GM23338 (cell line): ENCODE results near the gene LRRC3C. TPM values are rescaled to one million over a fixed set of nuclear protein-coding genes. Genes with fewer than 3 reads are reported as not detected.

ENCODE experiments used
- ATAC-seq: fragments of 200-7000 bp; cut with Tn5 transposase; 3 replicates; pipeline ENCODE4 v1.9.1; 2020
- DNase-seq: peaks from one replicate; pipeline ENCODE4 v3.0.0-alpha.2; 2015; ENCODE audit warnings: low spot score
- H2AFZ ChIP-seq: fragments of 200-600 bp; sonication (generic); 2 replicates; pipeline ENCODE4 v1.8.0; 2016; ENCODE audit warnings: antibody characterized with exemption, mild to moderate bottlenecking, moderate library complexity
- H3F3A ChIP-seq: fragments of 200-600 bp; sonication (generic); replicated peaks from 2 replicates; pipeline ENCODE4 v1.8.0; 2017; ENCODE audit warnings: antibody characterized with exemption, mixed run types, low read depth
- H3K27ac ChIP-seq: fragments of 200-600 bp; sonication (generic); 2 replicates; pipeline ENCODE4 v1.6.1; 2016; ENCODE audit warnings: low read depth
- H3K27me3 ChIP-seq: fragments of 200-600 bp; sonication (generic); 2 replicates; pipeline ENCODE4 v1.8.0; 2016; ENCODE audit warnings: mild to moderate bottlenecking, mixed run types, moderate library complexity; ENCODE audit not compliant: insufficient read depth
- H3K36me3 ChIP-seq: fragments of 200-600 bp; sonication (generic); 2 replicates; pipeline ENCODE4 v1.8.0; 2016; ENCODE audit warnings: mild to moderate bottlenecking; ENCODE audit not compliant: insufficient read depth
- H3K4me1 ChIP-seq: fragments of 200-600 bp; sonication (generic); 2 replicates; pipeline ENCODE4 v1.8.0; 2016; ENCODE audit warnings: mild to moderate bottlenecking, moderate library complexity; ENCODE audit not compliant: insufficient read depth
- H3K4me2 ChIP-seq: fragments of 200-600 bp; sonication (generic); 2 replicates; pipeline ENCODE4 v1.7.1; 2017; ENCODE audit warnings: mixed run types
- H3K4me3 ChIP-seq: fragments of 200-600 bp; sonication (generic); 2 replicates; pipeline ENCODE4 v1.6.1; 2016; ENCODE audit warnings: mixed run types
- H3K79me2 ChIP-seq: fragments of 200-600 bp; sonication (generic); replicated peaks from 2 replicates; pipeline ENCODE4 v1.8.0; 2017; ENCODE audit warnings: mild to moderate bottlenecking; ENCODE audit not compliant: insufficient read depth
- H3K9me2 ChIP-seq: fragments of 200-600 bp; sonication (generic); 2 replicates; pipeline ENCODE4 v1.8.0; 2017; ENCODE audit not compliant: insufficient read depth
- H4K20me1 ChIP-seq: fragments of 200-600 bp; sonication (generic); replicated peaks from 2 replicates; pipeline ENCODE4 v1.8.0; 2017; ENCODE audit warnings: mild to moderate bottlenecking; ENCODE audit not compliant: insufficient read depth
- H3K27ac Mint-ChIP-seq: 2 replicates; pipeline ENCODE4 v1.8.0; 2020; ENCODE audit warnings: inconsistent platforms, mild to moderate bottlenecking, moderate library complexity, mixed read lengths
- H3K27me3 Mint-ChIP-seq: 3 replicates; pipeline ENCODE4 v1.8.0; 2022; ENCODE audit warnings: low read depth, mild to moderate bottlenecking, moderate library complexity, mixed read lengths, inconsistent platforms; ENCODE audit not compliant: insufficient read depth, poor library complexity
- H3K36me3 Mint-ChIP-seq: 3 replicates; pipeline ENCODE4 v1.8.0; 2021; ENCODE audit warnings: low read depth, mild to moderate bottlenecking, inconsistent platforms, moderate library complexity, mixed read lengths
- H3K4me1 Mint-ChIP-seq: 3 replicates; pipeline ENCODE4 v1.8.0; 2020; ENCODE audit warnings: mild to moderate bottlenecking, inconsistent platforms, mixed read lengths
- H3K4me3 Mint-ChIP-seq: 3 replicates; pipeline ENCODE4 v1.8.0; 2021; ENCODE audit warnings: moderate library complexity, mild to moderate bottlenecking, inconsistent platforms, mixed read lengths
- H3K9me3 Mint-ChIP-seq: 3 replicates; pipeline ENCODE4 v1.8.0; 2020; ENCODE audit warnings: moderate library complexity, mild to moderate bottlenecking, inconsistent platforms, mixed read lengths
- EZH2 ChIP-seq: fragments of 200-600 bp; sonication (generic); IDR thresholded peaks from one replicate; pipeline ENCODE4 v1.8.0; 2017; ENCODE audit warnings: antibody characterized with exemption, mild to moderate bottlenecking, low read depth; ENCODE audit not compliant: unreplicated experiment
- EZH2phosphoT487 ChIP-seq: fragments of 200-600 bp; sonication (generic); IDR thresholded peaks from one replicate; pipeline ENCODE4 v1.8.1; 2018; ENCODE audit warnings: antibody characterized with exemption; ENCODE audit not compliant: unreplicated experiment
- JUNB ChIP-seq: IDR thresholded peaks from one replicate; pipeline ENCODE4 v1.6.1; 2016; ENCODE audit warnings: antibody characterized with exemption; ENCODE audit not compliant: unreplicated experiment
- POLR2AphosphoS5 ChIP-seq: IDR thresholded peaks from 2 replicates; pipeline ENCODE4 v1.6.1; 2016; ENCODE audit warnings: antibody characterized with exemption, low read depth
- ZNF114 ChIP-seq: fragments of 250-450 bp; sonication (Bioruptor Pico); IDR thresholded peaks from 2 replicates; pipeline ENCODE4 v1.5.0; 2020; ENCODE audit warnings: mild to moderate bottlenecking, moderate library complexity
- ZNF331 ChIP-seq: fragments of 250-450 bp; sonication (Bioruptor Pico); IDR thresholded peaks from 2 replicates; pipeline ENCODE4 v1.5.0; 2020; ENCODE audit warnings: low read depth, mild to moderate bottlenecking, moderate library complexity
- polyA plus RNA-seq: library from polyadenylated mRNA; unstranded; fragments of >200 nt; fragmentation: Nextera tagmentation; extraction: Ambion mirVana; gene quantifications from 2 replicates; pipeline ENCODE4 v1.2.1, GENCODE V29; 2016
- total RNA-seq: library from RNA; depleted of rRNA; stranded (reverse); fragments of >200 nt; shearing (Covaris generic); gene quantifications from 2 replicates; pipeline ENCODE4 v1.2.3, GENCODE V29; 2014
- TF ChIP-seq, protein P1 (sequence below), 2 experiments: fragments of 200-600 bp in 1 of 2; sonication (generic) in 1 of 2; conservative IDR thresholded peaks; 2 replicates each; pipeline versions ENCODE4 v1.5.1 to v1.6.1; 2016 to 2017; ENCODE audit warnings: antibody characterized with exemption in 2 of 2, low read depth in 2 of 2, mild to moderate bottlenecking in 2 of 2, moderate library complexity in 1 of 2
- TF ChIP-seq, protein P2 (sequence below): fragments of 250-450 bp; sonication (Bioruptor Pico); IDR thresholded peaks from 2 replicates; pipeline ENCODE4 v1.5.0; 2020; ENCODE audit warnings: mild to moderate bottlenecking, moderate library complexity
- TF ChIP-seq, protein P3 (sequence below): IDR thresholded peaks from 2 replicates; pipeline ENCODE4 v1.6.1; 2016; ENCODE audit warnings: antibody characterized with exemption

LRRC3C gene
- total and polyA plus RNA-seq, 2 experiments from 2014 or later = 0.24 TPM; not detected in 1

DNA sequence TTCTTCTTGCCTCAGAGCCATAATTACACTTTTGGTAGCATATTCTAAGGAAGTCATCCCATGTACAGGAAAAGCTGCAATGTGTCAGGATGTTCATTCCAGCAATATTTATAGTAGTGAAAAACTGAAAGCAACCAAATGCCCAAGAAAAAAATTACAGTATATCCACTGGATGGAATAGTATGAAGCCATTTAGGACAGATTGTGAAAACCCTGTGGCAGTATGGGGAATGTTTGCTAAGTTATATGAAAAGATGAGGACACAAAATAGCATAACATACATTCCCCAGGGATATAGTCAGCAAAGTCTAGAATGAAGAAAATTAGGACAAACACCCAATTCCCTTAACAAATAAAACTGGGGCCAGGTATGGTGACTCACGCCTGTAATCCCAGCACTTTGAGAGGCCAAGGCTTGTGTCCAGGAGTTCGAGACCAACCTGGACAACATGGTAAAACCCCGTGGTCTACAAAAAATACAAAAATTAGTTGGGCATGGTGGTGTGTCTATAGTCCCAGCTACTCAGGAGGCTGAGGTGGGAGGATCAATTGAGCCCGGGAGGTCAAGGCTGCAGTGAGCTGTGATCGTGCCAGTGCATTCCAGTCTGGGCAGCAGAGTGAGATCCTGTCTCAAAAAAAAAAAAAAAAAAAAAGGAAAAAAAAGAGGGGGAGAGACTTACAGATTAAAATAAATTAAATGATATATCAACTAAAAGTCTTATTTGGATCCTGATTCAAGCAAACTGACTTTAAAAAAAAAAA lies 2.3 kb downstream of the LRRC3C start (continued):
- TF ChIP-seq, protein P1, sequence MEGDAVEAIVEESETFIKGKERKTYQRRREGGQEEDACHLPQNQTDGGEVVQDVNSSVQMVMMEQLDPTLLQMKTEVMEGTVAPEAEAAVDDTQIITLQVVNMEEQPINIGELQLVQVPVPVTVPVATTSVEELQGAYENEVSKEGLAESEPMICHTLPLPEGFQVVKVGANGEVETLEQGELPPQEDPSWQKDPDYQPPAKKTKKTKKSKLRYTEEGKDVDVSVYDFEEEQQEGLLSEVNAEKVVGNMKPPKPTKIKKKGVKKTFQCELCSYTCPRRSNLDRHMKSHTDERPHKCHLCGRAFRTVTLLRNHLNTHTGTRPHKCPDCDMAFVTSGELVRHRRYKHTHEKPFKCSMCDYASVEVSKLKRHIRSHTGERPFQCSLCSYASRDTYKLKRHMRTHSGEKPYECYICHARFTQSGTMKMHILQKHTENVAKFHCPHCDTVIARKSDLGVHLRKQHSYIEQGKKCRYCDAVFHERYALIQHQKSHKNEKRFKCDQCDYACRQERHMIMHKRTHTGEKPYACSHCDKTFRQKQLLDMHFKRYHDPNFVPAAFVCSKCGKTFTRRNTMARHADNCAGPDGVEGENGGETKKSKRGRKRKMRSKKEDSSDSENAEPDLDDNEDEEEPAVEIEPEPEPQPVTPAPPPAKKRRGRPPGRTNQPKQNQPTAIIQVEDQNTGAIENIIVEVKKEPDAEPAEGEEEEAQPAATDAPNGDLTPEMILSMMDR (conservative IDR thresholded peaks at IDR 0.05; ENCODE audit: low read depth in 2 of 2) = no peak
- TF ChIP-seq POLR2AphosphoS5 = no peak
- no peak for TF ChIP-seq ZNF331
- TF ChIP-seq EZH2phosphoT487 = no peak
- no peak for TF ChIP-seq JUNB
- no peak for TF ChIP-seq ZNF114
- TF ChIP-seq EZH2 = no peak

DNA sequence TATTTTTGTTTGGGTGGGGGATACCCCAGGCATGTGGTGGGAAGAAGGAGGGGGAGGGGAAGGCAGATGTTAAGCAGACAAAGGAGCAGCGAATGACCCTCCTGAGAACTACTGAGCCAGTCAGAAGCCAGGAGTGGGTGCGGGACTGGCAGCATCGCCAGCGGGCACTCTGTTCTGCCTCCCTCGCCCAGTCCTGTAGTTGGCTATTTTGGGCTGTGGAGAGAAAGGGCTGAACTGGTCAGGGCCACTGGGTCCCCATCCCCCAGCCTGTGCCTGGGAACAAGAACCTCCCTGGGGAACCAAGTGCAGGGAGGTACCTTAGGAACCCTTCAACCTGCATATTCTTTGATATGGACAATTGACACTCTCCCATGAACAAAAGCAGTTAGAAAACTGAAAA lies 6.4 kb downstream of the LRRC3C start:
- Histone ChIP-seq H3K27me3 (no peaks in the 10 kb centered on the region), H2AFZ (peak overlapping the region; percentile 28; the same call in 1 of the 2 replicates), H3K4me1 (peaks cover 12% of the 10 kb centered on the region), H3K79me2 (no peaks in the 10 kb centered on the region), H3K9me2 (no peaks in the 10 kb centered on the region), H3K4me3 (no peak overlapping the region), H4K20me1 (no peaks in the 10 kb centered on the region), H3F3A (no peaks in the 10 kb centered on the region; the same call in 1 of the 2 replicates), H3K36me3 (no peaks in the 10 kb centered on the region), H3K27ac (no peak overlapping the region), H3K4me2 (peak overlapping the region; percentile 19; the same call in 1 of the 2 replicates)
- Mint-ChIP-seq H3K9me3 (no peaks in the 10 kb centered on the region), H3K27ac (no peak overlapping the region), H3K4me3 (no peak overlapping the region), H3K4me1 (peaks cover 22% of the 10 kb centered on the region), H3K36me3 (no peaks in the 10 kb centered on the region), H3K27me3 (no peaks in the 10 kb centered on the region)
- no peak for DNase-seq
- TF ChIP-seq, protein P2, sequence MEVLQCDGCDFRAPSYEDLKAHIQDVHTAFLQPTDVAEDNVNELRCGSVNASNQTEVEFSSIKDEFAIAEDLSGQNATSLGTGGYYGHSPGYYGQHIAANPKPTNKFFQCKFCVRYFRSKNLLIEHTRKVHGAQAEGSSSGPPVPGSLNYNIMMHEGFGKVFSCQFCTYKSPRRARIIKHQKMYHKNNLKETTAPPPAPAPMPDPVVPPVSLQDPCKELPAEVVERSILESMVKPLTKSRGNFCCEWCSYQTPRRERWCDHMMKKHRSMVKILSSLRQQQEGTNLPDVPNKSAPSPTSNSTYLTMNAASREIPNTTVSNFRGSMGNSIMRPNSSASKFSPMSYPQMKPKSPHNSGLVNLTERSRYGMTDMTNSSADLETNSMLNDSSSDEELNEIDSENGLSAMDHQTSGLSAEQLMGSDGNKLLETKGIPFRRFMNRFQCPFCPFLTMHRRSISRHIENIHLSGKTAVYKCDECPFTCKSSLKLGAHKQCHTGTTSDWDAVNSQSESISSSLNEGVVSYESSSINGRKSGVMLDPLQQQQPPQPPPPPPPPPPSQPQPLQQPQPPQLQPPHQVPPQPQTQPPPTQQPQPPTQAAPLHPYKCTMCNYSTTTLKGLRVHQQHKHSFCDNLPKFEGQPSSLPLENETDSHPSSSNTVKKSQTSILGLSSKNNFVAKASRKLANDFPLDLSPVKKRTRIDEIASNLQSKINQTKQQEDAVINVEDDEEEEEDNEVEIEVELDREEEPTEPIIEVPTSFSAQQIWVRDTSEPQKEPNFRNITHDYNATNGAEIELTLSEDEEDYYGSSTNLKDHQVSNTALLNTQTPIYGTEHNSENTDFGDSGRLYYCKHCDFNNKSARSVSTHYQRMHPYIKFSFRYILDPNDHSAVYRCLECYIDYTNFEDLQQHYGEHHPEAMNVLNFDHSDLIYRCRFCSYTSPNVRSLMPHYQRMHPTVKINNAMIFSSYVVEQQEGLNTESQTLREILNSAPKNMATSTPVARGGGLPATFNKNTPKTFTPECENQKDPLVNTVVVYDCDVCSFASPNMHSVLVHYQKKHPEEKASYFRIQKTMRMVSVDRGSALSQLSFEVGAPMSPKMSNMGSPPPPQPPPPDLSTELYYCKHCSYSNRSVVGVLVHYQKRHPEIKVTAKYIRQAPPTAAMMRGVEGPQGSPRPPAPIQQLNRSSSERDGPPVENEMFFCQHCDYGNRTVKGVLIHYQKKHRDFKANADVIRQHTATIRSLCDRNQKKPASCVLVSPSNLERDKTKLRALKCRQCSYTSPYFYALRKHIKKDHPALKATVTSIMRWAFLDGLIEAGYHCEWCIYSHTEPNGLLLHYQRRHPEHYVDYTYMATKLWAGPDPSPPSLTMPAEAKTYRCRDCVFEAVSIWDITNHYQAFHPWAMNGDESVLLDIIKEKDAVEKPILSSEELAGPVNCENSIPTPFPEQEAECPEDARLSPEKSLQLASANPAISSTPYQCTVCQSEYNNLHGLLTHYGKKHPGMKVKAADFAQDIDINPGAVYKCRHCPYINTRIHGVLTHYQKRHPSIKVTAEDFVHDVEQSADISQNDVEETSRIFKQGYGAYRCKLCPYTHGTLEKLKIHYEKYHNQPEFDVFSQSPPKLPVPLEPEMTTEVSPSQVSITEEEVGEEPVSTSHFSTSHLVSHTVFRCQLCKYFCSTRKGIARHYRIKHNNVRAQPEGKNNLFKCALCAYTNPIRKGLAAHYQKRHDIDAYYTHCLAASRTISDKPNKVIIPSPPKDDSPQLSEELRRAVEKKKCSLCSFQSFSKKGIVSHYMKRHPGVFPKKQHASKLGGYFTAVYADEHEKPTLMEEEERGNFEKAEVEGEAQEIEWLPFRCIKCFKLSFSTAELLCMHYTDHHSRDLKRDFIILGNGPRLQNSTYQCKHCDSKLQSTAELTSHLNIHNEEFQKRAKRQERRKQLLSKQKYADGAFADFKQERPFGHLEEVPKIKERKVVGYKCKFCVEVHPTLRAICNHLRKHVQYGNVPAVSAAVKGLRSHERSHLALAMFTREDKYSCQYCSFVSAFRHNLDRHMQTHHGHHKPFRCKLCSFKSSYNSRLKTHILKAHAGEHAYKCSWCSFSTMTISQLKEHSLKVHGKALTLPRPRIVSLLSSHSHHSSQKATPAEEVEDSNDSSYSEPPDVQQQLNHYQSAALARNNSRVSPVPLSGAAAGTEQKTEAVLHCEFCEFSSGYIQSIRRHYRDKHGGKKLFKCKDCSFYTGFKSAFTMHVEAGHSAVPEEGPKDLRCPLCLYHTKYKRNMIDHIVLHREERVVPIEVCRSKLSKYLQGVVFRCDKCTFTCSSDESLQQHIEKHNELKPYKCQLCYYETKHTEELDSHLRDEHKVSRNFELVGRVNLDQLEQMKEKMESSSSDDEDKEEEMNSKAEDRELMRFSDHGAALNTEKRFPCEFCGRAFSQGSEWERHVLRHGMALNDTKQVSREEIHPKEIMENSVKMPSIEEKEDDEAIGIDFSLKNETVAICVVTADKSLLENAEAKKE (CRISPR knock-in tag) = no peak
- TF ChIP-seq EZH2phosphoT487 (no peak), ZNF331 (no peak)
- TF ChIP-seq, protein P3, sequence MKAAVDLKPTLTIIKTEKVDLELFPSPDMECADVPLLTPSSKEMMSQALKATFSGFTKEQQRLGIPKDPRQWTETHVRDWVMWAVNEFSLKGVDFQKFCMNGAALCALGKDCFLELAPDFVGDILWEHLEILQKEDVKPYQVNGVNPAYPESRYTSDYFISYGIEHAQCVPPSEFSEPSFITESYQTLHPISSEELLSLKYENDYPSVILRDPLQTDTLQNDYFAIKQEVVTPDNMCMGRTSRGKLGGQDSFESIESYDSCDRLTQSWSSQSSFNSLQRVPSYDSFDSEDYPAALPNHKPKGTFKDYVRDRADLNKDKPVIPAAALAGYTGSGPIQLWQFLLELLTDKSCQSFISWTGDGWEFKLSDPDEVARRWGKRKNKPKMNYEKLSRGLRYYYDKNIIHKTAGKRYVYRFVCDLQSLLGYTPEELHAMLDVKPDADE = no peak
- TF ChIP-seq, protein P1 (conservative IDR thresholded peaks at IDR 0.05; ENCODE audit: low read depth in 2 of 2) = no peak
- peak; percentile 38 for ATAC-seq
